Trophoblast cell (in vitro differentiated cells and primary cell): ENCODE measurements around the gene SP6.
A peak's percentile ranks its signal among the peaks of the same experiment; 100 is the strongest.

Source experiments
- DNase-seq, 2 donors: peaks; one replicate each; pipeline ENCODE4 v3.0.0-alpha.2; 2016
- H2AFZ ChIP-seq: 2 replicates; pipeline ENCODE4 v1.6.1; 2013; ENCODE audit warnings: low read length, moderate library complexity, mild to moderate bottlenecking; ENCODE audit not compliant: insufficient read depth, poor library complexity
- H2AK5ac ChIP-seq: 2 replicates; pipeline ENCODE4 v1.6.1; 2013; ENCODE audit warnings: mild to moderate bottlenecking, low read length
- H2BK120ac ChIP-seq: 2 replicates; pipeline ENCODE4 v1.6.1; 2013; ENCODE audit warnings: low read length, mild to moderate bottlenecking, moderate library complexity; ENCODE audit not compliant: insufficient read depth, poor library complexity
- H2BK12ac ChIP-seq: 2 replicates; pipeline ENCODE4 v1.6.1; 2013; ENCODE audit warnings: mild to moderate bottlenecking, low read length, moderate library complexity
- H2BK5ac ChIP-seq: 2 replicates; pipeline ENCODE4 v1.6.1; 2013; ENCODE audit warnings: low read length, low read depth, moderate library complexity, mild to moderate bottlenecking; ENCODE audit not compliant: poor library complexity
- H3K14ac ChIP-seq: 2 replicates; pipeline ENCODE4 v1.6.1; 2013; ENCODE audit warnings: mild to moderate bottlenecking, low read length
- H3K18ac ChIP-seq: 2 replicates; pipeline ENCODE4 v1.6.1; 2013; ENCODE audit warnings: mild to moderate bottlenecking, low read length
- H3K23ac ChIP-seq: 2 replicates; pipeline ENCODE4 v1.6.1; 2013; ENCODE audit warnings: low read length
- H3K27ac ChIP-seq: 2 replicates; pipeline ENCODE4 v1.5.1; 2013; ENCODE audit warnings: low read depth, mild to moderate bottlenecking, inconsistent platforms, low read length, moderate library complexity
- H3K27me3 ChIP-seq: 2 replicates; pipeline ENCODE4 v1.6.1; 2013; ENCODE audit warnings: inconsistent platforms, mild to moderate bottlenecking, low read length, moderate library complexity; ENCODE audit not compliant: insufficient read depth
- H3K36me3 ChIP-seq, 2 experiments: 1 replicate in 1 of 2; 2 replicates in 1 of 2; pipeline ENCODE4 v1.6.1; 2013; ENCODE audit warnings: low read length in 2 of 2, mild to moderate bottlenecking in 2 of 2, moderate library complexity in 1 of 2; ENCODE audit not compliant: insufficient read depth in 2 of 2, control insufficient read depth in 1 of 2
- H3K4ac ChIP-seq: 2 replicates; pipeline ENCODE4 v1.6.1; 2013; ENCODE audit warnings: low read depth, mild to moderate bottlenecking, low read length, moderate library complexity
- H3K4me1 ChIP-seq, 2 experiments: 1 replicate in 1 of 2; 2 replicates in 1 of 2; pipeline ENCODE4 v1.6.1; 2013; ENCODE audit warnings: low read length in 2 of 2, mild to moderate bottlenecking in 2 of 2, moderate library complexity in 1 of 2; ENCODE audit not compliant: insufficient read depth in 2 of 2, control insufficient read depth in 1 of 2
- H3K4me2 ChIP-seq: 2 replicates; pipeline ENCODE4 v1.6.1; 2013; ENCODE audit warnings: inconsistent platforms, mild to moderate bottlenecking, low read length, moderate library complexity
- H3K4me3 ChIP-seq: 2 replicates; pipeline ENCODE4 v1.5.1; 2013; ENCODE audit warnings: mild to moderate bottlenecking, low read depth, low read length, inconsistent platforms
- H3K79me1 ChIP-seq: one replicate; pipeline ENCODE4 v1.6.1; 2013; ENCODE audit warnings: low read length
- H3K79me2 ChIP-seq: 2 replicates; pipeline ENCODE4 v1.6.1; 2013; ENCODE audit warnings: low read length, mild to moderate bottlenecking; ENCODE audit not compliant: control insufficient read depth, insufficient read depth, poor library complexity
- H3K9ac ChIP-seq: 2 replicates; pipeline ENCODE4 v1.6.1; 2013; ENCODE audit warnings: mild to moderate bottlenecking, low read length
- H3K9me3 ChIP-seq: 2 replicates; pipeline ENCODE4 v1.6.1; 2013; ENCODE audit warnings: low read depth, mild to moderate bottlenecking, control low read depth, inconsistent platforms, low read length; ENCODE audit not compliant: insufficient read depth
- H4K12ac ChIP-seq: 2 replicates; pipeline ENCODE4 v1.6.1; 2013; ENCODE audit warnings: low read depth, mild to moderate bottlenecking, low read length, moderate library complexity
- H4K8ac ChIP-seq: 2 replicates; pipeline ENCODE4 v1.6.1; 2013; ENCODE audit warnings: low read depth, mild to moderate bottlenecking, low read length, moderate library complexity
- H4K91ac ChIP-seq: one replicate; pipeline ENCODE4 v1.6.1; 2013; ENCODE audit warnings: low read depth, mild to moderate bottlenecking, low read length, moderate library complexity
- WGBS: extraction: QIAGEN DNeasy Blood & Tissue Kit; methylation state at CpG from one replicate; pipeline ENCODE4 v1.1.7; 2013; ENCODE audit warnings: missing lambda C conversion rate; ENCODE audit not compliant: insufficient read length, insufficient coverage; ENCODE audit errors: extremely low coverage; 5-methylcytosine and 5-hydroxymethylcytosine counted together

SP6 gene

DNA sequence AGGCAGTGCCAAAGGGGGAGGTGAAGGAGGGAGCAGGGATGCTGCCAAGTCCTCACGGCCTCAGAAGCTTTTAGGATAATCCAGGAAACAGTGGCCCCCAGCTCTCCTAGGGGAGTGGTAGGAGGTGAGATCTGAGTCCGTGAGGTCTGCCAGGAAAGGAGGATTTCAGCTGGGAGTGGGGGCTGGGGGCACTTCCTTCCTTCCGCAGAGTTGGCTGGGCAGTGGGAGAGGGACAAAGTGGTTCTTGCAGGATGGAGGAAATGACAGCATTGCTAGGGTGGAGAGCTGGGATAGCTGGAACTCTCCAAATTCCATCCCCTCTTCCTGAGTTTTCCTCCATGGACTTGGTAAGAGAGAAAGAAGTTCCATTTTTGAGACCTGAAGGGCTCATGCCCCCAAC lies 4.8 kb upstream of the SP6 start:
- H2BK5ac ChIP-seq, result no peak overlapping the region
- no peak overlapping the region for H3K9ac ChIP-seq
- WGBS, result no CpG with 5 or more reads among the region's 3 CpGs

DNA sequence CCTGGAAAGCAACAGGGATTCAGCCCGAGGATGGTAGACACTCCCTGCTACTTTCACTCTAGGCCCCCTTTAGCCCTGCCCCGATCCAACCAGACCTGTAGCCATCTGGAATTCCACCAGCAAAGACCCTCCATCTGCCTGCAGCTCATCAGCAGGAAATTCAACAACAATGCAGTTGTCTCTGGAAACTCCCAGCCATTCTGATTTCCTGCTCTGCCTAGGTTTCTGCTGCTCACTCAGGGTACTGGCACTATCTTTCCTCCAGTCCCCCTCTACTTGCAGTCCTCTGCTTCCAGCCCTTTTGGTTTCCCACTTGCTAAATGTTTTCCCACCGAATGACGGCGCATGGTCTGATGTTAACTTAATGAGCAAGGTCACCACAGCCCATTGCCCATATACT lies 2.7 kb upstream of the SP6 start:
- no peak for DNase-seq
- H3K4me3 ChIP-seq, result no peak overlapping the region
- H2AFZ ChIP-seq, result no peak overlapping the region
- no peak overlapping the region for H3K23ac ChIP-seq
- no peak overlapping the region for H4K91ac ChIP-seq
- H3K14ac ChIP-seq, result no peak overlapping the region
- no peak overlapping the region for H3K4ac ChIP-seq
- H3K79me2 ChIP-seq, result peaks cover 13% of the 10 kb centered on the region
- peaks cover 1 to 4% of the 10 kb centered on the region in 2 experiments for H3K36me3 ChIP-seq
- peaks cover 19 to 25% of the 10 kb centered on the region in 2 experiments for H3K4me1 ChIP-seq
- H3K9ac ChIP-seq, result no peak overlapping the region
- H3K79me1 ChIP-seq, result peaks cover 18% of the 10 kb centered on the region
- H3K27me3 ChIP-seq, result peaks cover 13% of the 10 kb centered on the region
- H4K8ac ChIP-seq, result no peak overlapping the region
- no peak overlapping the region for H3K4me2 ChIP-seq
- no peaks in the 10 kb centered on the region for H3K9me3 ChIP-seq
- H2BK120ac ChIP-seq, result no peak overlapping the region
- no peak overlapping the region for H2BK12ac ChIP-seq
- WGBS, result no CpG with 5 or more reads among the region's 5 CpGs
- H3K18ac ChIP-seq, result no peak overlapping the region
- H3K27ac ChIP-seq, result no peak overlapping the region
- no peak overlapping the region for H4K12ac ChIP-seq
- no peak overlapping the region for H2BK5ac ChIP-seq
- peak overlapping the region; percentile 13 for H2AK5ac ChIP-seq

More for the DNA sequence above, 4.8 kb upstream of the SP6 start:
- Histone ChIP-seq H4K8ac (no peak overlapping the region), H3K9me3 (no peaks in the 10 kb centered on the region), H3K4me2 (no peak overlapping the region), H3K27ac (no peak overlapping the region), H3K23ac (no peak overlapping the region), H3K79me2 (peaks cover 3% of the 10 kb centered on the region), H3K79me1 (peaks cover 7% of the 10 kb centered on the region), H3K4me3 (no peak overlapping the region), H4K12ac (no peak overlapping the region), H2BK12ac (no peak overlapping the region), H3K27me3 (peaks cover 13% of the 10 kb centered on the region), H3K4ac (no peak overlapping the region), H3K36me3 (no peaks in the 10 kb centered on the region), H3K18ac (no peak overlapping the region), H4K91ac (no peak overlapping the region), H2AFZ (no peak overlapping the region), H2BK120ac (no peak overlapping the region), H2AK5ac (no peak overlapping the region), H3K4me1 (peaks cover 12 to 22% of the 10 kb centered on the region in 2 experiments), H3K14ac (no peak overlapping the region)
- DNase-seq, result no peak

DNA sequence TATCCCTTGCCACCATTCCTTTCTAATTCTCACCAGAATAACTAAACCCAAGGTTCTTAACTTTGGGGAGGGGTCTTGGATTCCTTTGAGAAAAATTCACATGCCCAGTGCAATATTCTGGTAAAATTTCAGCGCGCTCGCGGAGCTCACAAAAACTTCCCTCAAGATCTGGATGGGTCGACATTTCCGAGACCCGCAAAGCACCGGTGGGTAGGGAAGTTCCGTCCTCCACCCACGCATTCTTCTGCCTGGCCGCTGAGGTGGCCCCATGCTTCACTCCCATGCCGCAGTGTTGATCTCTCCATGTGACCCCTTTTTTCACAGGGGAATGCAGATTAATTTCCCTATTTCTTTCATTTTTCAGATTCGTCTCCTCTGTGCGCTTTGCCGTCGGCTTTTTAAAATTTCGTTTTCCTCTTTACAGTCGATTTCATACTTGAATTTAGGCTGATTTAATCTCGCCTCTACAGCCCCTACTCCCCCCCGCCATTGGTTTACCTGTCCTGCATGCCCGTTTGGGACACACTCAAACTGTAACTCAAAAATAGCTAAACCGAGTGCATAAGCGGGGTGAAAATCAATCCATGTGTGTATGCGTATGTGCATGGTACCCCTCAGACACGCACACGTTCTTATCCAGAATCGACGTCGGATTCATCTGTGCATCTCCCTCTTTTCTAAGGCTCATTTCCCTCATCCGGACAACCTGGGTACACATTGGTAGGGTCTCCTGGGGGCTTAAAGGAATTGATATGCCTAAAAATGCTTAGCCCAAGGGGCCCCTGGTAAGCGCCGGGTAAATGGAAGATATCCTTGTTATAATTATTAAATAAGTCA lies 1.4 kb upstream of the SP6 start:
- Histone ChIP-seq H3K9ac (peak overlapping the region; percentile 10), H3K4me1 (peaks cover 24 to 33% of the 10 kb centered on the region in 2 experiments), H2AK5ac (no peak overlapping the region), H3K14ac (no peak overlapping the region), H3K9me3 (no peaks in the 10 kb centered on the region), H2BK12ac (no peak overlapping the region), H3K4ac (no peak overlapping the region), H3K27ac (no peak overlapping the region), H4K91ac (peak overlapping the region; percentile 59), H3K18ac (no peak overlapping the region), H2AFZ (no peak overlapping the region), H3K79me2 (peaks cover 15% of the 10 kb centered on the region), H4K12ac (no peak overlapping the region), H3K27me3 (peaks cover 13% of the 10 kb centered on the region), H2BK120ac (no peak overlapping the region), H4K8ac (no peak overlapping the region), H2BK5ac (no peak overlapping the region), H3K4me2 (peak overlapping the region; percentile 1), H3K4me3 (no peak overlapping the region), H3K79me1 (peaks cover 19% of the 10 kb centered on the region), H3K23ac (peak overlapping the region; percentile 69), H3K36me3 (peaks cover 5 to 7% of the 10 kb centered on the region in 2 experiments)
- WGBS, result no CpG with 5 or more reads among the region's 32 CpGs
- no peak for DNase-seq

DNA sequence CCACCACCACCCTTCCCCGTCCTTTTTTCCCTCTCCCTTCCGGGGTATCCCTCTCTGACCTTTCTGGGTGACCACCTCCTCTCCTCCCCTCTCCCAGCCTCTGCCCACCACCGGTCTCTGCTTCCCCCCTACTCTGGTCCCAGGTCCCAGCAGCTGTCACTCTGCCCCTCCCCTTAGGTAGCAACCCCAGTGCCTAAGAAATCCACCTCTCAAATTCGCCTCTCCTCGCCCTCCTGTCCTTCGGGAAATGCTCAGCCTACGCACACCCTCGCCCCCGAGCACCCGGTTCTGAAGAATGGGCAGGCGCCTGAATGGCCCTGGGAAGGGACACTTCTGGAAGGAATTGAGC lies 775 bp upstream of the SP6 start:
- no peak overlapping the region for H3K27ac ChIP-seq
- H3K79me2 ChIP-seq, result peaks cover 17% of the 10 kb centered on the region
- H3K4me3 ChIP-seq, result no peak overlapping the region
- WGBS, result no CpG with 5 or more reads among the region's 11 CpGs
- H3K9me3 ChIP-seq, result no peaks in the 10 kb centered on the region
- H3K14ac ChIP-seq, result peak overlapping the region; percentile 15
- H2BK120ac ChIP-seq, result peak overlapping the region; percentile 76
- H2AK5ac ChIP-seq, result no peak overlapping the region
- H3K79me1 ChIP-seq, result peaks cover 24% of the 10 kb centered on the region
- H3K27me3 ChIP-seq, result peaks cover 13% of the 10 kb centered on the region
- H3K18ac ChIP-seq, result peak overlapping the region; percentile 58
- H2BK5ac ChIP-seq, result peak overlapping the region; percentile 32
- H3K9ac ChIP-seq, result no peak overlapping the region
- H4K12ac ChIP-seq, result peak overlapping the region; percentile 6
- H3K36me3 ChIP-seq, result peaks cover 9 to 13% of the 10 kb centered on the region in 2 experiments
- peak overlapping the region; percentile 1 for H3K4me2 ChIP-seq
- H4K91ac ChIP-seq, result peak overlapping the region; percentile 59
- peak overlapping the region; percentile 24 for H4K8ac ChIP-seq
- DNase-seq, result no peak
- peak overlapping the region; percentile 21 for H2BK12ac ChIP-seq
- peaks cover 27 to 38% of the 10 kb centered on the region in 2 experiments for H3K4me1 ChIP-seq
- H3K4ac ChIP-seq, result no peak overlapping the region
- no peak overlapping the region for H2AFZ ChIP-seq
- H3K23ac ChIP-seq, result no peak overlapping the region
